Right atrium auricular region (tissue), 2 donors: ENCODE measurements around the gene DGKD. TPM values are rescaled to one million over a fixed set of nuclear protein-coding genes. Genes with fewer than 3 reads are reported as not detected.

ENCODE experiments used
- DNase-seq: peaks from one replicate; pipeline ENCODE4 v3.0.0-alpha.2; 2019; ENCODE audit warnings: low spot score
- H3K27ac ChIP-seq, 2 donors: fragments of 200-600 bp; sonication (generic); 1 replicate in 1 of 2; 2 replicates in 1 of 2; pipeline ENCODE4 v1.5.1; 2016 to 2019
- H3K27me3 ChIP-seq, 2 donors: fragments of 200-600 bp; sonication (generic); one replicate each; pipeline versions ENCODE4 v1.5.1 to v1.6.0; 2017 to 2019
- H3K36me3 ChIP-seq: fragments of 200-600 bp; sonication (generic); one replicate; pipeline ENCODE4 v1.5.1; 2016
- H3K4me1 ChIP-seq, 2 donors: fragments of 200-600 bp; sonication (generic); one replicate each; pipeline versions ENCODE4 v1.5.1 to v1.6.0; 2017 to 2019
- H3K4me3 ChIP-seq, 2 donors: fragments of 200-600 bp; sonication (generic); 1 replicate in 1 of 2; 2 replicates in 1 of 2; pipeline ENCODE4 v1.5.1; 2017 to 2019; ENCODE audit warnings: mild to moderate bottlenecking in 1 of 2, moderate library complexity in 1 of 2
- H3K9me3 ChIP-seq, 2 donors: fragments of 200-600 bp; sonication (generic); one replicate each; pipeline ENCODE4 v1.5.1; 2019
- total RNA-seq, 2 donors: library from RNA; depleted of rRNA; stranded (reverse); fragments of >200 nt; gene quantifications; one replicate each; pipeline ENCODE4 v1.1.0, GENCODE V29; 2016
- TF ChIP-seq, protein P1 (sequence below), 2 donors: fragments of 200-600 bp; sonication (generic); IDR thresholded peaks; one replicate each; pipeline ENCODE4 v1.5.1; 2019; ENCODE audit warnings: antibody characterized with exemption in 2 of 2

The DGKD gene
- total RNA-seq, 2 donors from 2014 or later: 18.4 to 40.1 TPM

DNA sequence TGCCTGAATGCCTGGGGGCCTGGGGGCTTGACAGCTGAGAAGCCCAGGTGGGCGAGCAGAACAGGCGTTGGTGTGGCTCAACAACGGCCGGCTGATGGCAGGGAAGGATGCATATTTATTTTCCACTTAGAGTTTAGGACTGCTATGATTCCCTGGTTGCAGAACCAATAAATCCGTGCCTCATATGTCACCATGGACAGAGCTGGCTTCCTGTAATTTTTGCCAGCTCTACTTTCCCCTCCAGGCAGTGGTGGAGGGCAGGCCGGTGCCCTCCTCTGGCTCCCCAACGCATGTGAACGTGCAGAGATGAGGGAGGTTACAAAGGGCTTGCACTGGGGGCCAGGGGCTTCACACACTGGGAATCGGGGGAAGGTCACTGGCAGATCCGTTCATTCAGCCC lies 28.5 kb upstream of the DGKD start:
- Histone ChIP-seq H3K36me3 (no peaks in the 10 kb centered on the region), H3K9me3 (no peaks in the 10 kb centered on the region), H3K4me1 (no peaks in the 10 kb centered on the region), H3K27me3 (no peaks in the 10 kb centered on the region), H3K4me3 (no peak overlapping the region), H3K27ac (no peak overlapping the region)
- DNase-seq: no peak
- TF ChIP-seq, protein P1, sequence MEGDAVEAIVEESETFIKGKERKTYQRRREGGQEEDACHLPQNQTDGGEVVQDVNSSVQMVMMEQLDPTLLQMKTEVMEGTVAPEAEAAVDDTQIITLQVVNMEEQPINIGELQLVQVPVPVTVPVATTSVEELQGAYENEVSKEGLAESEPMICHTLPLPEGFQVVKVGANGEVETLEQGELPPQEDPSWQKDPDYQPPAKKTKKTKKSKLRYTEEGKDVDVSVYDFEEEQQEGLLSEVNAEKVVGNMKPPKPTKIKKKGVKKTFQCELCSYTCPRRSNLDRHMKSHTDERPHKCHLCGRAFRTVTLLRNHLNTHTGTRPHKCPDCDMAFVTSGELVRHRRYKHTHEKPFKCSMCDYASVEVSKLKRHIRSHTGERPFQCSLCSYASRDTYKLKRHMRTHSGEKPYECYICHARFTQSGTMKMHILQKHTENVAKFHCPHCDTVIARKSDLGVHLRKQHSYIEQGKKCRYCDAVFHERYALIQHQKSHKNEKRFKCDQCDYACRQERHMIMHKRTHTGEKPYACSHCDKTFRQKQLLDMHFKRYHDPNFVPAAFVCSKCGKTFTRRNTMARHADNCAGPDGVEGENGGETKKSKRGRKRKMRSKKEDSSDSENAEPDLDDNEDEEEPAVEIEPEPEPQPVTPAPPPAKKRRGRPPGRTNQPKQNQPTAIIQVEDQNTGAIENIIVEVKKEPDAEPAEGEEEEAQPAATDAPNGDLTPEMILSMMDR (IDR thresholded peaks at IDR 0.05): no peak

DNA sequence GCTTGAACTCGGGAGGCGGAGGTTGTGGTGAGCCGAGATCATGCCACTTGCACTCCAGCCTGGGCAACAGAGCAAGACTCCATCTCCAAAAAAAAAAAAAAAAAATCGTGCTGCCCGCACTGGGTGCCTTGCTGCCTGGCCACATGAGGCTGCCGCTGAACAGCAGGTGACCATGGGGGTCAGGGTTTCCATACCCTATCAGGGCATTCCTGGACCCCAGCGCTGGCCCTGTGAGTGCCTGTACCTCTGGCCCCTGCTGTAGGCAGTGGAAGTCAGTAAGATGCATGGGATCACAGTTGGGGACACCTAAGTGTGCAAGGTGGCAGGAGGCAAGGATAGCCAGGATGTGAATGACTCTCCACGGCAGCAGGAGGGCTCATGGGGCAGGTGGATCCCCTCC lies 27.8 kb upstream of the DGKD start:
- DNase-seq: no peak
- Histone ChIP-seq H3K9me3 (no peaks in the 10 kb centered on the region), H3K27ac (no peak overlapping the region), H3K4me1 (no peaks in the 10 kb centered on the region), H3K36me3 (no peaks in the 10 kb centered on the region), H3K4me3 (no peak overlapping the region), H3K27me3 (no peaks in the 10 kb centered on the region)
- TF ChIP-seq, protein P1 (IDR thresholded peaks at IDR 0.05): no peak

DNA sequence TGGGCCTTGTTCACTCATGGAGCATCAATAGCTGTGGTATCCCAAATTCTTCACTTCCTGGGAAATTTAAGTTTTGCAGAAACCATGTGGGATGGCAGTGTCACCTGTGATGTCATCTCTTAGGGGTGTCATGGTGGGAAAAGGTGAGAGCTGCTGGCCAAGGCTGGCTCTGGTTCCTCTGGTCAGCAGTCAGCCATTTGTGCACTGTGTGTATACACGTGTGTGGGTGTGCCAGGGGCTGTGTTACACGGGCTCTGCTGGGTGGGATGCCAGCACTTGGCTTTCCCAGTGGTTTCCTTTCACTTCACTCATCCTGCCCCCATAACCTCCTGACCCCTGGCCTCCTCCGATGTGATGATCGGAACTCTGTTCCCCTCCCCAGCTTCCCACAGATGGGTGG lies 25.4 kb upstream of the DGKD start:
- Histone ChIP-seq H3K4me3 (no peak overlapping the region), H3K27me3 (no peaks in the 10 kb centered on the region), H3K9me3 (no peaks in the 10 kb centered on the region), H3K27ac (no peak overlapping the region), H3K36me3 (no peaks in the 10 kb centered on the region), H3K4me1 (no peaks in the 10 kb centered on the region)
- no peak for DNase-seq
- TF ChIP-seq, protein P1 (IDR thresholded peaks at IDR 0.05): no peak

DNA sequence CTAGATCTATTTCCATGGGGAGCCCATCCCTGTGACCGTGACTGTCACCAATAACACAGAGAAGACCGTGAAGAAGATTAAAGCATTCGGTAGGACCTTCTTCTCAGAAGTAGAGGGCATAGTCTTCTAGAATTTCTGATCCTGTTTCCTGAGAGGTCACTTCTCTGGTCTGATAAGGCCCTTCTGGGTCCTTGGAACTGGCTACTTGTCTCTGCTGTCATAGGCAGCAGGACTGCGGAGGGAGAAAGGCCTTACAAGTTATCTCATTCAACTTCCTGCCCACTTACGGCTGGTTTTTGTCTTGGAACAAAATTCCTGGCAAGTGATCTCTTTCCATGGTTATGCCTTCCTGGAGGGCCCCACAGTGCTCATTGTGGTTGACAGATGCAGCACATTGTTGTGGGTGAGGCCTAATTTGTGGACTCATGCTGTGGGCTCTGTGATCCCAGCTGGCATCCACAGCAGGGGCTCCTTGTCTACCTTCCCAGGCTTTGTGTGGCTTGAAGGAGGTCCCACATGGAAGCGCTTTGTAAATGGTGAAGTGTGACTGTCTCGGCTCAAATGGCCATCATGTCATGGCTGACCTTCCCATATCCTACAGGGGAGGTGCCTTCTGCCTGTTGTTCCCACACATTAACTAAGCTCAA lies 24.7 kb upstream of the DGKD start:
- Histone ChIP-seq H3K27ac (no peak overlapping the region), H3K4me1 (no peaks in the 10 kb centered on the region)
- no peak for DNase-seq

DNA sequence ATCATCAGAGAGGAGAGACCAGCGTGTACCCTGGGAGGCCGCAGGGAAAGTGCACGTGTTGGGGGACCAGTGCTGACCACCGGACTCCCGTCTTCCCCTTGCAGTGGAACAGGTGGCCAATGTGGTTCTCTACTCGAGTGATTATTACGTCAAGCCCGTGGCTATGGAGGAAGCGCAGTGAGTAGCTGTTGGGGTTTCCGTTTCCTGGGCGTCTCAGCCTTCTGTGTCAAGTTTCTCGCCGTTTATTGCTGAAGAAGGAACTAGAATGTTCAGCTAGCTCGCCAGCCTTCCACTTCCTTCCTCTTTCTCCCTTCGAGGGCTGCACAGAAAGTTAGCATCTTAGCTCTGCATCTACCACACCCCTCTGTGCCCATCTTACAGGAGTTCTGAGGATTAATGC lies 22.8 kb upstream of the DGKD start:
- no peaks in the 10 kb centered on the region for H3K4me1 ChIP-seq
- DNase-seq: peak; percentile 79
- H3K27me3 ChIP-seq: no peaks in the 10 kb centered on the region
- TF ChIP-seq, protein P1 (IDR thresholded peaks at IDR 0.05): no peak
- H3K36me3 ChIP-seq: no peaks in the 10 kb centered on the region
- H3K27ac ChIP-seq: peak overlapping the region in 1 of 2 donors; percentile 43
- H3K9me3 ChIP-seq: no peaks in the 10 kb centered on the region
- no peak overlapping the region for H3K4me3 ChIP-seq

More for the DNA sequence above, 24.7 kb upstream of the DGKD start:
- H3K27me3 ChIP-seq: no peaks in the 10 kb centered on the region
- H3K36me3 ChIP-seq: no peaks in the 10 kb centered on the region
- TF ChIP-seq, protein P1 (IDR thresholded peaks at IDR 0.05): no peak
- no peak overlapping the region for H3K4me3 ChIP-seq
- H3K9me3 ChIP-seq: no peaks in the 10 kb centered on the region

DNA sequence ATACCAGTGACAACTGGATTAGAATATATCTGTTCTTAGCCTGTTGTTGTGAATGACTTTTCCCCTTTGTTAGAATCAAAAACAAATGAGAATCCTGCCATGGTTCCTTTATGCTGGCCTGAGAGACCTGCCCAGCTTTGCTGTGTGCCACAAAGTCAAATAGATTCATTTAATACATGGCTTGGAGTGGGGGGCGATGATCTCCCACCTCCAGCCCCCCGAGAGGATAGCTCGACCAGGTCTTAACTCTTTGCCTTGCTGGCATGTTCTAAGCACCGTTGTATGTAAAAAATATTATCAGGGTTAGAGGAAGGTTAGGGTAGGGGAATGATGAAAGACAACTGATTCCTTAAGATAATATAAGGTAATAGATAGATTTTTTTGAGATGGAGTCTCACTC lies 22.2 kb upstream of the DGKD start:
- H3K27me3 ChIP-seq: no peaks in the 10 kb centered on the region
- no peak overlapping the region for H3K4me3 ChIP-seq
- H3K36me3 ChIP-seq: no peaks in the 10 kb centered on the region
- TF ChIP-seq, protein P1 (IDR thresholded peaks at IDR 0.05): no peak
- DNase-seq: no peak
- H3K4me1 ChIP-seq: no peaks in the 10 kb centered on the region
- no peaks in the 10 kb centered on the region for H3K9me3 ChIP-seq
- peak overlapping the region; percentile 10 to 25 for H3K27ac ChIP-seq
